Medulla oblongata (tissue), 1 donor: Measurements from ENCODE around the gene SCD5.

ENCODE experiments used
- DNase-seq: peaks from one replicate; pipeline ENCODE4 v3.0.0-alpha.2; 2015; ENCODE audit errors: extremely low spot score

The SCD5 gene

DNA sequence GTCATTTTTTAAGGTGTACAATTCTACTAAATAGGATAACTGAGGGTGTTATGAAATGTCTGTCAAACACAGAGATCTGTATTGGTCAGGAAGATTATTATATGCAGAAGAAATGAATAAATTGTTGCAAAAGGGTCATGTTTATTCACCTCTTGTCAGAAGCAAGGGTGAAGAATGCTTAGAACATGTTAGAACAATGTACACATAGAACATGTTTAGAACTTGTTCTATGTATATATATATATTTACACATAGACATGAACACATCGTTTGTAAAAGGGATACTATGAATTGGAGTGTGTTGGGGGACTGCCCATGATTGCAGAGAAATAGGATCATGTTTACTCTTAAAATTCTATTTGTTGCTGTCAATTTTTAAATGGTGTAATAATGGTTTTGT lies 208.8 kb downstream of the SCD5 start:
- DNase-seq, result no peak

DNA sequence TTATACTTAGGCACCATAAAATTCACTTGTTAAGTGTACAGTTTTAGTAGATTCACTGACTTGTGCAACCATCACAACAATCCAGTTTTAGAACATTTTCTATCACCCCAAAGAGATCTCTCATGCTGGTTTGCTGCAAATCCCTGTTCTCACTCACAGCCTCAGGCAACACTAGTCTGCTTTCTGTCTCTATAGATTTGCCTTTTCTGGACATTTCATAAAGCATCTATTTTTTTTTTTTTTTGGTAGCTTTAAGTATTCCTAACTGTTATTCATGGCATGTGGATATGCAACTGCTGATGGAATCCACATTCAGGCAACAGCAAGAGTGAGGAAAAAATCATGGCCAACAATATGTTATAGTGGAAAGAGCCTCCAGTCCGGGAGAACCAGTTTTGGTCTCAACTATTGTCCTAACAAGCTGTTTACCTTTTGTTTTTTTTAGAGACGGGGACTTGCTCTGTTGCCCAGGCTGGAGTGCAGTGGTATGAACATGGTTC lies 209.8 kb downstream of the SCD5 start:
- no peak for DNase-seq

DNA sequence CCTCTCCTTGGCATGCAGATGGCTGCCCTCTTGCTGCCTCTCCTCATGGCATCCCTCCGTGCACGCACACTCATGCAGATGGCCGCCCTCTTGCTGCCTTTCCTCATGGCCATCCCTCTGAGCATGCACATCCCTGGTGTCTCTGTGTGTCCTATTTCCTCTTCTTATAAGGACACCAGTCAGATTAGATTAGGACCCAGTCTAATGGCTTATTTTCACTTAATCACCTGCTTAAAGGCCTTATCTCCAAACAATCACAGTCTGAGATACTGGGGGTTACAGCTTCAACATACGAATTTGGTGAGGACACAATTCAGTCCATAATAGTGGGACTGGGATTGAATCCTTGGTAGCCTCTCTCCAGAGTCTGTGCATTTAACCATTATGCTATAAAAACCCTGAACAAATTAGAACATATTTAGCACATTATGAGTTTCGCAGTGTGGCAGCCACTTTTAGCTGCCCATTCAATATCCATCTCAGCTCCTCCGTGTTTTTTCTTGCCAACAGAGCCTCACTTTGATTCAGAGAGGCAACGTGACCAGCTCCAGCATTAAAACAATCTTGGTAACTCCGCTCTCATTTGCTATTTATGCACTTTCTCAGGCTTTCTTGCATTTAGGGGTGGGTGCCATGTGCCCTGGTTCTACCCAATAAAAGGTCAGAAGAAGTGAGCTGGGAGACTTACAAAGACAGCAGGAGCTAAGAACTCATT lies 210.6 kb downstream of the SCD5 start:
- no peak for DNase-seq

DNA sequence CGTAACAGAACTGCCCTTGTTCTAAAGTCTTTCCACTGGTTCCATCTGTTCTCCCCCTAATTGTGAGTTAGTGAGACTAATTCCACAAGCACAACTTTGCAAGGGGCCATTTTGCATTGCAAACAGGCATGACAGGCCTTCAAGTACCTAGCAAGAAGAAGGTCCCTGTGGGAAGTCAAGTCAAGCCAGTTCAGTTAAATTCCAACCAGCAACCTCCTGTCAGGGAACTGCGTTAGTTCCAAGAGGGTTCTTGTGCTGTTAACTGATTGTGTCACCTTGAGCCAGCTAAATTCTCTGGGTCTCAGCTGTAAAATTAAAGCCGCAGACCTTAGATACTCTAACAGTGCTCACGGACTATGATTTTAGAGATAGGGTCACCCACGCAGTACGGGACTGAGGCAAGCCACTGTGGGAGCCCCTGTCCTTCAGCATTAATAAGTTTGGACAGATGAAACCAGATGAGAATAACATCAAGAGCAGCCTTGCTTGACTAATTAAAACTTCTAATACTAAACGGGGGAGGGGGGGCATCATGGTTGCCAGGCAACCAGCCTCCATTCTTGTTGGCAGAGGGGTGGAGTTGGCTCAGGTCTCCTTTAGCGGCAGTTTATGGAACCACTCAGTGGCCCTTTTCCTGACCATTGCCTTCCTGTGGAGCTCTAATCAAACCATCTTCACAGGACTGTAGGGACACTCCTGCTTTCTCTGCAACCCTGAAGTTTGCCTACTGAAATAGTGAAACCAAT lies 212.7 kb downstream of the SCD5 start:
- no peak for DNase-seq

DNA sequence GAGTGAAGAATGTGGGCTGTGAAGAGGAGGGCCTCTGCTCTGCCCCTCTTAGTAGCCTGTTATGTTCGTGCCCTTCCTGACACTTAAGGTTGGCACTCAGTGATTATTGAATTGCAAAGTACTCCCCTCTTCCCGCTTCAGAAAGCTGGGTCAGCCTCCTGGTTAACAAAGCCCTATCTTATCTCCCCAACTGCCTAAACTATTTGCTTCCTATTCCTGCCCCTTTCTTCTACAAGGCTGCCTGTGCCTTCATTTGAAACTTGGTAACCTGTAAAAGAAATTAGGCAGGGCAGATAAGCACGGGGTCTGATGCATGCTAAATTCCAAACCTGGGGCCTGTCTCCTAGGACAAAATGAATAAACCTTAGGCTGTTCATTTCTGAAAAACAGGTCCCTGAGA lies 213.7 kb downstream of the SCD5 start:
- DNase-seq, result no peak

DNA sequence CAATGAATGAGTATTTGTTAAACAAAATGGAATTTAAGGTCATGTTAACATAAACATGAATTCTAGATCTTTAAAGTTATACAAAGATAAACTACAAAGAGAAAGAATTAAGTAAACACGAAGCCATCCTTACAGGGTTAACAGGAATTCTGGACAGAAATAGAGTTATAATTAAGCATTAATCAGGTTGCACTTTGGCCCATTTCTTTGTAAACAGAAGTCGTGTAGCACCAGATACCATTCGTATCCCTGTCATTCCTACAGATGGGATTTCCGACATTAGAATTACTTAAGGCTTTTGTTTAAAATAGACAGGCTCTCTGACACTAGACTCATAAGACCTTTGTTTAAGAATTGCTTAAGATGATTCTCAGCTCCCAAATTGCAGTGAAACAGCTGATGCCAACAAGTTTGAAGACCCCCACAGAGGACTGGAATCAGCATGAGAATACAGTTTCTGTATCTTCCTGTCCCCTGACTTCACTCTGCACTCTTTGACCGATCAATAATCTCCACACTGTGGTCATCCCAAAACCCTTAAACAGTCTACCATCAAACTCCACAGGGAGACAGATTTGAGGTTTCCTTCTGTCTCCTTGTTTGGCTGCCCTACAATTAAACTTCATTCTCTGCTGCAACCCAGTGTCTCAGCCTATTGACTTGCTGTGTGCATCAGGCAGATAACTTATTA lies 214.6 kb downstream of the SCD5 start:
- DNase-seq, result no peak

DNA sequence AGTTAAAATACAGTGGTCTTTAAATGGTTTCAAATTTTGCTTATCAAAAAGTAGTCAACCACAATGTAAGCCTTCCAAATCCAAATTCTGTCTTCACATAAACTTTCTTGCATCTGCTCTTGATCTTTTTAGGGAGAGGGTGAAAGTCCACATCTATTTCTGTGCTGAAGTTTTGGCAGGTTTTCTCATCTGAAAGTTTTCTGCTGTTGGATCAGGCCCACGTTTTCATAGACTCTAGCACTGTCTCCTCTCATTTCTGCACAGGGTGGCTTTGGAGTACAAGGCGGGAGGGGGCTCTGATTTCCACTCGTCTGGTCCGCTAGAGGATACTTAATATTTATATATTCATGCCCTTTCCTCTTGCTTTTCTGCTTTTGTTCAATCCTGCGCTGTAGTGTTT lies 218.7 kb downstream of the SCD5 start:
- DNase-seq, result no peak
